HPDE6-E6E7 (cell line): ENCODE results near the gene FAM163A.
"Not testable (repeated sequence)": the region's sequence is repeated elsewhere in the genome, so short reads cannot be mapped to it uniquely, and the experiment has no call there.

Experiments
- DNase-seq: peaks from one replicate; pipeline ENCODE4 v3.0.0; 2011; ENCODE audit warnings: missing footprints; ENCODE audit errors: extremely low spot score

Gene FAM163A

DNA sequence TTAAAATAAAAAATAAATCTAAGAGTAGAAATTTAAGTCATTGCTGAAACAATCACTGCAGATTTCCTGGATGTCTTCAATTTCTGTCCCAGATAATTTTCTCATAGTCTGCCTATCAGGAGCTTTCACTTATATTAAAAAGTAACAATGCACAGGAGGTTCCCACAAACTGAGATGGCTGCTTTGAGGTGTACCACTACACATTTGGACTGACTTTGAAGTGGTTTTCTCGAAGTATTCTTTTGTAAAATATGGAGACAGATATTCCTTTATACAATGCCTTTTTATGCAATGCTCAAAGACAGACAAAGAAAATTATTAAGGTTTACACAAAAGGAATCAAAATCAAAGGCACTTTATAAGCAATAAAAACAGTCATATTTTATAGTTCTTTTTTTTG, 110.0 kb downstream of the FAM163A start:
- no peak for DNase-seq

DNA sequence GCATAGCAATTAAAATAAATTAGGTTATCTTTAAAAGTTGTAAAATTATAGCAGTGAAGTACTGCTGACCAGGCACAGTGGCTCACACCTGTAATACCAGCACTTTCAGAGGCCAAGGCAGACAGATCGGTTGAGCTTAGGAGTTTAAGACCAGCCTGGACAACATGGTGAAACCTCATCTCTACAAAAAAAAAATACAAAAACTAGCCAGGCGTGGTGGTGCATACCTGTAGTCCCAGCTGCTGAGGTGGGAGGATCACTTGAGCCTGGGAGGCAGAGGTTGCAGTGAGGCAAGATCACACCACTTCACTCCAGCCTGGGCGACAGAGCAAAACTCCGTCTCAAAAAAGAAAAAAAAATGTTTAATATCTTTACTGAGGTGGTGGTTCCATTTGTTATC, 112.7 kb downstream of the FAM163A start:
- DNase-seq, result not testable (repeated sequence)

DNA sequence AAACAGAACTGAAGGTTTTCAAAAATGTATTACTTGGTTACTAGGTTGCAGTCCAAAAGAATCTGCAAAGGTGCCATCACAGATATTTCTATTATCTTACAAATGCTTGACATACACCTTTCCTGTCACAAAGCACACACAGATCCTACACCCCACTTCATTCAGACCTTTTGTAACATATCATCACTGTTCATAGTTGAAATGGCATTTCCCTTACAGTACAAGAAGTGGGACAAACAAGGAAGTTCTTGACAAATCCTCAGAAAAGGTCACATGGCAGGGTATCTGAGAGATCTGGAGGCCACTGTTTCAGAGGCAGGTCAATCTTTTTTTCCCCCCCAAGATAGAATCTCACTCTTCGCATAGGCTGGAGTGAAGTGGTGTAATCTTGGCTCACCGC, 113.2 kb downstream of the FAM163A start:
- no peak for DNase-seq

DNA sequence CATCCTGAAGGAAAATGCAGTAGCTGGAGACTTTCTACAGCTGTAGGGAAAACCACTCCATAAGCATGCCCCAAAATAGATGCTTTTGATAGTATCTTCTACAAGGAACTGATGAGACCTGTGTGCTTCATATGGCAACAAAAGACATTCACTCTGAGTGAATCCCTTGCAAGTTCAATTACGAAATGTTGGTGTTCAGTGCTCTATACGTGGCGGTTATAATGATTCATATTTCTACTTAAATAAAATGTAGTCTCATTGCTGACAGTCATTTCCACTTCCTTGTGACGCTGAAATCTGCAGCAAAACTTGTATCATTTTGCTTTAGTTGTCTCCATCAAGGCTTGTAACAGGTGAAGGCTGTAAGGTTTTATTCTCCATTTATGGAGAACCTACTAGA, 113.9 kb downstream of the FAM163A start:
- DNase-seq, result no peak

DNA sequence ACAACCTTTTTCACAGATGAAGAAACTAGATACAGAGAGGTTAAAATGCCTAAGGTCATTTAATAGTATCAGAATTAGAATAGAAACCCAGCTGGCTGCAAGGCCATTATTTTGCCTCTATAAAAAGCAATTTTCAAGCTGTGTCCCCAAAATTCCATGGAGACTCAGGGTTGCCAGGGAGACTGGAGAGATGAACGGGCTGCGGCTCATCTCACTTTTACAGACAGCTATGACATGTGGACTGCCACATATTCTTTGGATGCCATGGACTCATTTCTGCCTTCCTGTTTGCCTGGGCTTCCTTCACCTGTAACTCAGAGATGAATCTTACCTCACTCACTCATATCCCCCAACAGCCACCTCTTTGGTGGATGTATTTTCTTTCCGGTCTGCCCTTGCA, 117.6 kb downstream of the FAM163A start:
- DNase-seq, result no peak

DNA sequence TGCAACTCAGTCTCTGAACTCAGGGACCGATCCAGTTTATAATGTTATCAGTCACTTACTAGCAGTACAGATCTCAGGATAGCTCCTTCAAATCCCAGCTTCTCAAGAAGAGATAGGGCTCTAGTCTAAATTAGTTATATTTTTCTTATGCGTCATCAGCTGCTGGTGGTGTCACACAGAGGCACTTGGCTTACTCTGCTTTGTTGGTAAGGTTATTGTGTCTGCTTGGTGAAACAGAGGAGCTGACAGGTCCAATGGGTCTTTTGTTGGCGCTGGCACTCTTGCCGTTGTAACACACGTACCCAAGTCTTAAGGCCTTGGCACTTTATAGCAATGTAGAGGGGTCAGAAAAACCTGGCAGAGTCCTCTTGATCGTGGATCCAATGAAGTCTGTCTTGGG, 122.3 kb downstream of the FAM163A start:
- no peak for DNase-seq
